Epithelial cell of proximal tubule (primary cell): ENCODE results near the gene PARM1. TPM values are rescaled to one million over a fixed set of nuclear protein-coding genes. Genes with fewer than 3 reads are reported as not detected.

Experiments used
- DNase-seq: peaks from one replicate; pipeline ENCODE4 v3.0.0-alpha.2; 2011; ENCODE audit warnings: low read depth
- H3K4me3 ChIP-seq: 2 replicates; pipeline ENCODE4 v1.5.1; 2011; ENCODE audit warnings: low read depth, mild to moderate bottlenecking, low read length
- CTCF ChIP-seq: conservative IDR thresholded peaks from 2 replicates; pipeline ENCODE4 v1.5.1; 2012; ENCODE audit warnings: low read depth, mild to moderate bottlenecking, low read length
- total RNA-seq: library from RNA; depleted of rRNA; stranded (reverse); fragments of >200 nt; gene quantifications from 2 replicates; pipeline ENCODE4 v1.2.3, GENCODE V29; 2015

PARM1 gene
- total RNA-seq, 1 donor from 2014 or later = 1.3 TPM

GRCh38 chr4:74934888-74935287, 2.0 kb downstream of the PARM1 start:
- TF ChIP-seq CTCF = no peak
- H3K4me3 ChIP-seq = no peak overlapping the region
- no peak for DNase-seq

GRCh38 chr4:74941123-74941522, 8.2 kb downstream of the PARM1 start:
- no peak for DNase-seq
- H3K4me3 ChIP-seq = no peak overlapping the region
- TF ChIP-seq CTCF = no peak

GRCh38 chr4:74942251-74942917, 9.5 kb downstream of the PARM1 start:
- DNase-seq = no peak
- no peak for TF ChIP-seq CTCF
- no peak overlapping the region for H3K4me3 ChIP-seq

GRCh38 chr4:74942918-74943253, 10.0 kb downstream of the PARM1 start:
- no peak for DNase-seq
- H3K4me3 ChIP-seq = no peak overlapping the region
- no peak for TF ChIP-seq CTCF

GRCh38 chr4:74944354-74944793, 11.5 kb downstream of the PARM1 start:
- DNase-seq = no peak
- no peak overlapping the region for H3K4me3 ChIP-seq
- TF ChIP-seq CTCF = no peak

- TF ChIP-seq CTCF = no peak
- no peak overlapping the region for H3K4me3 ChIP-seq
- no peak for DNase-seq
Measured at GRCh38 chr4:74946196-74946595, 13.3 kb downstream of the PARM1 start.

GRCh38 chr4:74947798-74948197, 14.9 kb downstream of the PARM1 start:
- TF ChIP-seq CTCF = no peak
- H3K4me3 ChIP-seq = no peak overlapping the region
- no peak for DNase-seq
